ENCODE results near the gene KRTAP5-11.

- no peak for TF ChIP-seq EZH2 (IDR thresholded peaks at IDR 0.05; ENCODE audit: insufficient read depth, poor library complexity, severe bottlenecking)
- no peak for TF ChIP-seq EZH2phosphoT487 (IDR thresholded peaks at IDR 0.05; ENCODE audit: insufficient read depth, low read depth)
Observed at GRCh38 chr11:71539017-71539416, 43.7 kb downstream of the KRTAP5-11 start.

All from GM23248 (cell line).